Measurements from ENCODE around the gene NUBPL.

- TF ChIP-seq CTCF (IDR thresholded peaks at IDR 0.05) (no peak), POLR2A (IDR thresholded peaks at IDR 0.05) (no peak)
Measured at GRCh38 chr14:31677630-31678029, 116.4 kb downstream of the NUBPL start.

Data from lower leg skin (tissue), 3 donors.